Right lobe of liver (tissue), 6 donors: Measurements from ENCODE around the gene RTP5. TPM values are rescaled to one million over a fixed set of nuclear protein-coding genes. Genes with fewer than 3 reads are reported as not detected.

Experiments used
- ATAC-seq, 4 donors: fragments of 200-7000 bp; cut with Tn5 transposase; one replicate each; pipeline ENCODE4 v1.9.1; 2020; ENCODE audit warnings: mild to moderate bottlenecking in 4 of 4, moderate library complexity in 4 of 4
- DNase-seq, 3 donors: peaks; one replicate each; pipeline ENCODE4 v3.0.0-alpha.2; 2020
- H3K27ac ChIP-seq, 3 donors: fragments of 200-600 bp; one replicate each; pipeline ENCODE4 v1.8.0; 2022
- H3K27me3 ChIP-seq, 2 donors: fragments of 200-600 bp; one replicate each; pipeline ENCODE4 v1.8.0; 2022
- H3K36me3 ChIP-seq, 4 donors: fragments of 200-600 bp; sonication (generic) in 1 of 4; one replicate each; pipeline versions ENCODE4 v1.5.1 to v1.8.0; 2017 to 2022; ENCODE audit warnings: control low read depth in 1 of 4
- H3K4me1 ChIP-seq, 4 donors: fragments of 200-600 bp; sonication (generic) in 1 of 4; one replicate each; pipeline versions ENCODE4 v1.5.1 to v1.8.0; 2017 to 2022; ENCODE audit warnings: control low read depth in 1 of 4
- H3K4me3 ChIP-seq, 3 donors: fragments of 200-600 bp; one replicate each; pipeline ENCODE4 v1.8.0; 2022
- H3K9me3 ChIP-seq, 4 donors: fragments of 200-600 bp; sonication (generic) in 1 of 4; one replicate each; pipeline versions ENCODE4 v1.5.1 to v1.8.0; 2017 to 2022; ENCODE audit warnings: control low read depth in 1 of 4
- CTCF ChIP-seq, 4 donors: fragments of 200-600 bp in 3 of 4; fragments of 450-650 bp in 1 of 4; IDR thresholded peaks; one replicate each; pipeline versions ENCODE4 v1.5.1 to v1.8.0; 2016 to 2022; ENCODE audit warnings: antibody characterized with exemption in 4 of 4, mild to moderate bottlenecking in 2 of 4
- POLR2A ChIP-seq: fragments of 450-650 bp; IDR thresholded peaks from one replicate; pipeline ENCODE4 v1.6.1; 2017; ENCODE audit warnings: antibody characterized with exemption, mild to moderate bottlenecking
- WGBS: methylation state at CpG from one replicate; pipeline ENCODE4 v1.1.6; 2018; ENCODE audit warnings: low coverage, low lambda C conversion rate; ENCODE audit not compliant: insufficient coverage; ENCODE audit errors: missing lambda C conversion rate; 5-methylcytosine and 5-hydroxymethylcytosine counted together
- intact Hi-C, 2 donors: fragments of 100-400 bp; cut with DNase I; formaldehyde crosslinking; loops; one replicate each; pipeline versions ENCODE4 v1.11.2 to v1.14.1; 2022
- total RNA-seq, 6 experiments: library from RNA; depleted of rRNA in 2 of 6; stranded (reverse); fragments of >200 nt in 2 of 6; fragmentation: NEBNext Ultra II Directional in 3 of 6; extraction: Animal tissue kit (Norgen Biotek cat#: 25700) in 3 of 6; gene quantifications; one replicate each; pipeline versions ENCODE4 v1.1.0 to v1.2.4, GENCODE V29; 2016 to 2023
- donor health status: DM: no; HTN: yes; CAD: no.
- donor health status: DM: no; HTN: no; CAD: no.
- donor health status: DM: no; HTN: no; CAD: no.
- donor health status: DM: no; HTN: yes; CAD: no.
- donor health status: DM: no; HTN: yes; CAD: no.

The RTP5 gene
- total RNA-seq, 6 experiments from 2014 or later, result not detected

- H3K27ac ChIP-seq, result no peak overlapping the region
- TF ChIP-seq CTCF (IDR thresholded peaks at IDR 0.05) (no peak), POLR2A (no peak)
- H3K4me3 ChIP-seq, result no peak overlapping the region
- no peaks in the 10 kb centered on the region for H3K27me3 ChIP-seq
- no peaks in the 10 kb centered on the region for H3K36me3 ChIP-seq
- DNase-seq, result no peak
- WGBS, result 84% methylated on average over 10 of the region's 10 CpGs
- no peak for ATAC-seq
- intact Hi-C loops, result no loop called here
- no peaks in the 10 kb centered on the region for H3K4me1 ChIP-seq
- H3K9me3 ChIP-seq, result no peaks in the 10 kb centered on the region
These were observed 34.9 kb upstream of the RTP5 start for GRCh38 chr2:241834527-241835210.

GRCh38 chr2:241835611-241836010, 33.9 kb upstream of the RTP5 start:
- DNase-seq (no peak), ATAC-seq (no peak)
- Histone ChIP-seq H3K4me1 (no peaks in the 10 kb centered on the region), H3K4me3 (no peak overlapping the region), H3K27me3 (no peaks in the 10 kb centered on the region), H3K36me3 (no peaks in the 10 kb centered on the region), H3K27ac (no peak overlapping the region), H3K9me3 (no peaks in the 10 kb centered on the region)
- intact Hi-C loops, result no loop called here
- TF ChIP-seq CTCF (IDR thresholded peaks at IDR 0.05), result no peak
- no peak for TF ChIP-seq POLR2A
- WGBS, result 67% methylated on average over 4 of the region's 4 CpGs

GRCh38 chr2:241836292-241836691, 33.2 kb upstream of the RTP5 start:
- TF ChIP-seq POLR2A, result no peak
- intact Hi-C loops, result no loop called here
- no peak for DNase-seq
- Histone ChIP-seq H3K4me1 (no peaks in the 10 kb centered on the region), H3K27me3 (no peaks in the 10 kb centered on the region), H3K4me3 (no peak overlapping the region), H3K27ac (no peak overlapping the region), H3K36me3 (no peaks in the 10 kb centered on the region), H3K9me3 (no peaks in the 10 kb centered on the region)
- ATAC-seq, result no peak
- WGBS, result 48% methylated on average over 5 of the region's 6 CpGs

- 75% methylated on average over 10 of the region's 13 CpGs for WGBS
- Histone ChIP-seq H3K27me3 (no peaks in the 10 kb centered on the region), H3K4me1 (no peaks in the 10 kb centered on the region), H3K9me3 (no peaks in the 10 kb centered on the region), H3K36me3 (no peaks in the 10 kb centered on the region), H3K4me3 (no peak overlapping the region), H3K27ac (no peak overlapping the region)
- TF ChIP-seq POLR2A (no peak), CTCF (IDR thresholded peaks at IDR 0.05) (no peak)
- DNase-seq (no peak), ATAC-seq (no peak)
- intact Hi-C loops, result no loop called here
These were observed 32.1 kb upstream of the RTP5 start for GRCh38 chr2:241837197-241837965.
